HepG2 (cell line): ENCODE data around the gene VAMP4. TPM values are rescaled to one million over a fixed set of nuclear protein-coding genes. Genes with fewer than 3 reads are reported as not detected.
A peak's percentile ranks its signal among the peaks of the same experiment; 100 is the strongest.

ENCODE experiments used
- ATAC-seq: fragments of 200-7000 bp; cut with Tn5 transposase; 3 replicates; pipeline ENCODE4 v1.9.1; 2020; ENCODE audit warnings: mild to moderate bottlenecking, moderate library complexity
- BruUV-seq: library from RNA; stranded (reverse); fragments of 400-500 nt; replicated peaks from 2 replicates; lab custom pipeline; 2021; lab: Mats Ljungman, UMichigan
- CTCF ChIA-PET: fragments of 300-600 bp; formaldehyde crosslinking; extraction: SDS; loops from one replicate; lab custom pipeline; 2021; ENCODE audit warnings: low total read pairs, inconsistent platforms, low intra/inter-chr PET ratio; lab: Yijun Ruan, JAX
- POLR2A ChIA-PET: fragments of 350-600 bp; sonication (Branson Sonifier 250); formaldehyde crosslinking; loops from one replicate; lab custom pipeline; 2020; ENCODE audit warnings: antibody characterized with exemption, inconsistent platforms; lab: Yijun Ruan, JAX
- DNase-seq: peaks from one replicate; pipeline ENCODE4 v3.0.0-alpha.2; 2015; ENCODE audit warnings: low spot score
- FAIRE-seq: peaks from 3 replicates; lab custom pipeline; 2011; peaks lifted over from hg19 to GRCh38; lab: Jason Lieb, UNC
- H2AFZ ChIP-seq: one replicate; pipeline ENCODE4 v1.6.1; 2011; ENCODE audit warnings: low read length, inconsistent platforms
- H3K27ac ChIP-seq: fragments of 300-600 bp; 3 replicates; pipeline ENCODE4 v1.8.0; 2011; ENCODE audit warnings: mixed run types, mild to moderate bottlenecking, mixed read lengths, low read length, inconsistent platforms; ENCODE audit not compliant: insufficient read depth; ENCODE audit errors: extremely low read length
- H3K27me3 ChIP-seq, 2 experiments: fragments of 200-600 bp in 1 of 2; 2 replicates in 1 of 2; 3 replicates in 1 of 2; pipeline versions ENCODE4 v1.6.0 to v1.8.0; 2011; ENCODE audit warnings: low read length in 2 of 2, mild to moderate bottlenecking in 2 of 2, moderate library complexity in 2 of 2, inconsistent platforms in 1 of 2; ENCODE audit not compliant: insufficient read depth in 2 of 2, control insufficient read depth in 1 of 2
- H3K36me3 ChIP-seq, 2 experiments: fragments of 200-600 bp in 1 of 2; replicated peaks in 1 of 2; 2 replicates in 1 of 2; 3 replicates in 1 of 2; pipeline versions ENCODE4 v1.5.1 to v1.8.0; 2011; ENCODE audit warnings: low read length in 2 of 2, inconsistent platforms in 1 of 2; ENCODE audit not compliant: insufficient read depth in 2 of 2, control insufficient read depth in 1 of 2
- H3K4me1 ChIP-seq: 2 replicates; pipeline ENCODE4 v1.5.1; 2012; ENCODE audit warnings: low read length, inconsistent platforms; ENCODE audit not compliant: insufficient read depth
- H3K4me2 ChIP-seq: 2 replicates; pipeline ENCODE4 v1.6.0; 2011; ENCODE audit warnings: low read depth, low read length, inconsistent platforms
- H3K4me3 ChIP-seq, 3 experiments: fragments of 200-600 bp in 1 of 3; sonication (generic), shearing (Covaris generic) in 1 of 3; replicated peaks in 1 of 3; 2 replicates each; pipeline ENCODE4 v1.5.1; 2011 to 2016; ENCODE audit warnings: low read length in 3 of 3, inconsistent platforms in 2 of 3, low read depth in 2 of 3, mild to moderate bottlenecking in 2 of 3, control low read depth in 1 of 3, mixed read lengths in 1 of 3; ENCODE audit not compliant: insufficient read depth in 1 of 3
- H3K79me2 ChIP-seq: one replicate; pipeline ENCODE4 v1.6.1; 2011; ENCODE audit warnings: low read length, inconsistent platforms; ENCODE audit not compliant: insufficient read depth
- H3K9ac ChIP-seq: 2 replicates; pipeline ENCODE4 v1.6.0; 2011; ENCODE audit warnings: mild to moderate bottlenecking, low read depth, low read length, inconsistent platforms; ENCODE audit not compliant: insufficient read depth
- H3K9me3 ChIP-seq: 2 replicates; pipeline ENCODE4 v1.5.1; 2012; ENCODE audit warnings: mild to moderate bottlenecking, low read length
- H4K20me1 ChIP-seq: 2 replicates; pipeline ENCODE4 v1.6.0; 2011; ENCODE audit warnings: inconsistent platforms, mild to moderate bottlenecking, low read length, moderate library complexity; ENCODE audit not compliant: insufficient read depth
- EP300 ChIP-seq, 3 experiments: sonication (generic) in 1 of 3; formaldehyde crosslinking in 1 of 3; IDR thresholded peaks; 2 replicates each; pipeline versions ENCODE4 v1.5.1 to v1.6.1; 2011 to 2020; ENCODE audit warnings: low read depth in 2 of 3, low read length in 2 of 3, borderline replicate concordance in 1 of 3, improper control_type of control experiment in 1 of 3, mild to moderate bottlenecking in 1 of 3, missing genetic modification reagents in 1 of 3, moderate library complexity in 1 of 3
- SKI ChIP-seq: fragments of 450-650 bp; IDR thresholded peaks from one replicate; pipeline ENCODE4 v1.6.1; 2018; ENCODE audit warnings: mild to moderate bottlenecking; ENCODE audit not compliant: partially characterized antibody
- ZNF225 ChIP-seq: sonication (generic); formaldehyde crosslinking; IDR thresholded peaks from 2 replicates; pipeline ENCODE4 v1.4.0; 2020; ENCODE audit warnings: mild to moderate bottlenecking, missing genetic modification reagents
- ZNF768 ChIP-seq: sonication (generic); formaldehyde crosslinking; IDR thresholded peaks from 2 replicates; pipeline ENCODE4 v1.4.0; 2020; ENCODE audit warnings: missing genetic modification reagents
- WGBS: methylation state at CpG from one replicate; pipeline ENCODE4 v1.1.6; 2017; ENCODE audit warnings: low lambda C conversion rate; 5-methylcytosine and 5-hydroxymethylcytosine counted together
- in situ Hi-C: cut with HindIII; loops from 2 replicates; pipeline ENCODE4 v1.10.0; 2017; ENCODE audit warnings: low pct_unique_long_range_greater_than_20kb; ENCODE audit not compliant: extremely low pct_ligation_motif_present
- intact Hi-C: fragments of 100-400 bp; cut with micrococcal nuclease; formaldehyde crosslinking; loops from one replicate; pipeline ENCODE4 v1.10.0; 2022; ENCODE audit not compliant: unreplicated experiment
- polyA plus RNA-seq, 8 experiments: library from polyadenylated mRNA; depleted of rRNA in 3 of 8; stranded (reverse) in 7 of 8; unstranded in 1 of 8; fragments of >200 nt; fragmentation: Illumina TruSeq in 4 of 8; extraction: Trizol in 4 of 8; gene quantifications; 2 replicates each; pipeline versions ENCODE4 v1.2.1 to v1.2.3, GENCODE V29; 2011 to 2016; ENCODE audit warnings: low read depth in 4 of 8, missing spikeins in 1 of 8, mixed read lengths in 1 of 8; ENCODE audit not compliant: insufficient read depth in 1 of 8
- total RNA-seq, 5 experiments: library from RNA; depleted of rRNA; stranded (reverse); fragments of >200 nt; fragmentation: Illumina TruSeq; extraction: Trizol; gene quantifications; 2 replicates each; pipeline ENCODE4 v1.2.3, GENCODE V29; 2016; ENCODE audit warnings: low read depth in 1 of 5
- TF ChIP-seq, protein P1 (sequence below): sonication (generic); formaldehyde crosslinking; IDR thresholded peaks from 2 replicates; pipeline ENCODE4 v1.5.0; 2020; ENCODE audit warnings: missing genetic modification reagents

Gene VAMP4
- total and polyA plus RNA-seq, 2 of the 13 experiments (the other 11 are each of a cell fraction or from before 2014, with no cell fraction given), result 1.4 to 2.0 TPM

- Histone ChIP-seq H3K36me3 (no peaks in the 10 kb centered on the region), H3K4me1 (peaks cover 20% of the 10 kb centered on the region), H3K9ac (no peak overlapping the region), H3K27me3 (peaks cover 1 to 5% of the 10 kb centered on the region in 2 experiments; a peak in 3 of 5 replicates), H2AFZ (no peak overlapping the region), H4K20me1 (no peaks in the 10 kb centered on the region), H3K4me3 (no peak overlapping the region), H3K27ac (no peak overlapping the region), H3K79me2 (no peaks in the 10 kb centered on the region), H3K4me2 (peak overlapping the region; percentile 6), H3K9me3 (no peaks in the 10 kb centered on the region)
- 18% methylated on average over 8 of the region's 8 CpGs for WGBS
- POLR2A ChIA-PET, result no interaction called here
- TF ChIP-seq ZNF225 (CRISPR knock-in tag), result no peak
- 0 out of 2 replicates have a peak, but pooled peaks have one; percentile 21 for TF ChIP-seq ZNF768 (CRISPR knock-in tag)
- intact Hi-C loops, result loop anchor here (2.0 kb wide), 1 partner anchor 64 kb away; no protein-coding TSS in a partner anchor
- CTCF ChIA-PET, result no interaction called here
- peak; percentile 15 for ATAC-seq
- DNase-seq, result no peak
- in situ Hi-C loops, result no loop called here
- BruUV-seq, result no TSS peak
- no peak for FAIRE-seq
Observed at GRCh38 chr1:171654201-171654941, 87.5 kb downstream of the VAMP4 start.

DNA sequence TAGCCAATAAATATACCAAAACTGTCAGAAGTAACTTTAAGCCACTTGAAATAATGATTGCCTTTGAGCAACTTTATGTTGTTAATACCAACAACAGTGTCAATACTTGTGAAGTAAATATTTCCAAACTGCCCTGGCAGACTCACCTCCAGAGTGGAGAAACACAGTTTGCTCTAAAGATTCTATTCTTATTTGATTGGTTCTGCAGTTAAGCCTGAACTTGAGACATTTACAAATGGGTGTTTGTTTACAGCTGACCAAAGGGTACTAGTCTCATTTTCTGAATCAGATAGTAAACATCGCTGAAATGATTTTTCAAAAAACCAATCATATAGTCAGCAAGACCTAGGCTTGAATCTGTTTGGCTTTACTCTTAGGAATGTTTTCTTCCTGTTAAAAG lies 88.1 kb downstream of the VAMP4 start:
- DNase-seq (no peak), FAIRE-seq (no peak), ATAC-seq (peak; percentile 44)
- TF ChIP-seq, protein P1, sequence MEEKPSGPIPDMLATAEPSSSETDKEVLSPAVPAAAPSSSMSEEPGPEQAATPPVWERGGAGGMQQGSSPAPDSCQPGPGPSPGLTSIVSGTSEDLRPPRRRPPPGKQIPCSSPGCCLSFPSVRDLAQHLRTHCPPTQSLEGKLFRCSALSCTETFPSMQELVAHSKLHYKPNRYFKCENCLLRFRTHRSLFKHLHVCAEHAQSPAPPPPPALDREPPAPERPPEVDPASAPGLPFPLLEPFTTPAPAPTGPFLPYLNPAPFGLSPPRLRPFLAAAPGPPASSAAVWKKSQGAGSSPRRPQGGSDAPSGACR (CRISPR knock-in tag), result no peak
- TF ChIP-seq SKI, result peak; percentile 32
- TF ChIP-seq EP300 (IDR thresholded peaks at IDR 0.05; ENCODE audit: low read depth in 2 of 2, low read length in 2 of 2), result no peak
- no peak for TF ChIP-seq EP300 (CRISPR knock-in tag; IDR thresholded peaks at IDR 0.05; ENCODE audit: borderline replicate concordance)
- ChIA-PET CTCF (no interaction called here), POLR2A (no interaction called here)
- intact Hi-C loops, result loop anchor here (2.0 kb wide), 1 partner anchor 65 kb away; no protein-coding TSS in a partner anchor
- Histone ChIP-seq H3K27ac (no peak overlapping the region), H3K36me3 (no peaks in the 10 kb centered on the region), H3K9ac (no peak overlapping the region), H2AFZ (no peak overlapping the region), H3K27me3 (peaks cover 1 to 5% of the 10 kb centered on the region in 2 experiments; a peak in 3 of 5 replicates), H3K4me1 (peaks cover 20% of the 10 kb centered on the region), H3K79me2 (no peaks in the 10 kb centered on the region), H3K4me3 (no peak overlapping the region), H3K9me3 (no peaks in the 10 kb centered on the region), H3K4me2 (0 out of 2 replicates have a peak overlapping the region, but pooled peaks have one; percentile 6), H4K20me1 (no peaks in the 10 kb centered on the region)
- in situ Hi-C loops, result no loop called here
- WGBS, result 4% methylated on average over 1 of the region's 1 CpG
- BruUV-seq, result no TSS peak
